K562 (cell line): ENCODE data around the gene ARF1. TPM values are rescaled to one million over a fixed set of nuclear protein-coding genes. Genes with fewer than 3 reads are reported as not detected.

Source experiments
- CREB1 ChIP-seq, 2 experiments: sonication (generic) in 1 of 2; formaldehyde crosslinking in 1 of 2; IDR thresholded peaks; 2 replicates each; pipeline versions ENCODE4 v1.6.1 to v1.8.0; 2012 to 2022; ENCODE audit warnings: inconsistent platforms in 1 of 2, mild to moderate bottlenecking in 1 of 2, missing genetic modification reagents in 1 of 2, moderate library complexity in 1 of 2
- NRF1 ChIP-seq, 2 experiments: fragments of 450-650 bp; IDR thresholded peaks in 1 of 2; conservative IDR thresholded peaks in 1 of 2; 2 replicates each; pipeline ENCODE4 v1.6.1; 2014; ENCODE audit warnings: mild to moderate bottlenecking in 2 of 2
- POLR2B ChIP-seq: fragments of 450-650 bp; IDR thresholded peaks from 2 replicates; pipeline ENCODE4 v1.6.1; 2018; ENCODE audit warnings: low read depth; ENCODE audit not compliant: partially characterized antibody
- POU5F1 ChIP-seq: fragments of 150-350 bp; IDR thresholded peaks from 2 replicates; pipeline ENCODE4 v1.6.1; 2014; ENCODE audit warnings: borderline replicate concordance, low read length, low read depth, mild to moderate bottlenecking; ENCODE audit not compliant: partially characterized antibody
- ZNF384 ChIP-seq: IDR thresholded peaks from 2 replicates; pipeline ENCODE4 v1.6.1; 2012; ENCODE audit warnings: low read depth, low read length, improper control_type of control experiment
- polyA plus RNA-seq, 8 experiments: library from polyadenylated mRNA; depleted of rRNA in 4 of 8; stranded (reverse) in 5 of 8; unstranded in 3 of 8; fragments of >200 nt; fragmentation: Nextera tagmentation in 2 of 8; fragmentation: Illumina TruSeq in 1 of 8; extraction: Ambion mirVana in 2 of 8; extraction: Trizol in 1 of 8; gene quantifications; 2 replicates each; pipeline versions ENCODE4 v1.2.1 to v1.2.3, GENCODE V29; 2011 to 2014; ENCODE audit warnings: inconsistent platforms in 1 of 8, missing spikeins in 1 of 8
- total RNA-seq, 7 experiments: library from RNA; depleted of rRNA in 6 of 7; stranded (reverse); fragments of >200 nt in 6 of 7; fragmentation: Illumina TruSeq in 2 of 7; extraction: Trizol in 2 of 7; gene quantifications; 2 replicates each; pipeline versions ENCODE4 v1.2.1 to v1.2.3, GENCODE V29; 2011 to 2021; ENCODE audit warnings: low replicate concordance in 1 of 7
- TF ChIP-seq, protein P1 (sequence below): fragments of 450-650 bp; IDR thresholded peaks from 2 replicates; pipeline ENCODE4 v1.6.1; 2017; ENCODE audit warnings: antibody characterized with exemption, mild to moderate bottlenecking
- TF ChIP-seq, protein P2 (sequence below): fragments of 250-450 bp; sonication (Bioruptor Pico); IDR thresholded peaks from 2 replicates; pipeline ENCODE4 v1.4.0; 2020; ENCODE audit warnings: mild to moderate bottlenecking, moderate library complexity
- TF ChIP-seq, protein P3 (sequence below), 2 experiments: fragments of 450-650 bp; conservative IDR thresholded peaks; 2 replicates each; pipeline ENCODE4 v1.6.1; 2017; ENCODE audit warnings: mild to moderate bottlenecking in 2 of 2, moderate library complexity in 2 of 2
- TF ChIP-seq, protein P4 (sequence below): fragments of 450-650 bp; IDR thresholded peaks from 2 replicates; pipeline ENCODE4 v1.7.1; 2018; ENCODE audit warnings: mild to moderate bottlenecking, low read depth; ENCODE audit not compliant: partially characterized antibody

The ARF1 gene
- total and polyA plus RNA-seq, 9 of the 15 experiments (the other 6 are each of a cell fraction or from before 2014, with no cell fraction given): 69.8 to 593 (median 325) TPM

DNA sequence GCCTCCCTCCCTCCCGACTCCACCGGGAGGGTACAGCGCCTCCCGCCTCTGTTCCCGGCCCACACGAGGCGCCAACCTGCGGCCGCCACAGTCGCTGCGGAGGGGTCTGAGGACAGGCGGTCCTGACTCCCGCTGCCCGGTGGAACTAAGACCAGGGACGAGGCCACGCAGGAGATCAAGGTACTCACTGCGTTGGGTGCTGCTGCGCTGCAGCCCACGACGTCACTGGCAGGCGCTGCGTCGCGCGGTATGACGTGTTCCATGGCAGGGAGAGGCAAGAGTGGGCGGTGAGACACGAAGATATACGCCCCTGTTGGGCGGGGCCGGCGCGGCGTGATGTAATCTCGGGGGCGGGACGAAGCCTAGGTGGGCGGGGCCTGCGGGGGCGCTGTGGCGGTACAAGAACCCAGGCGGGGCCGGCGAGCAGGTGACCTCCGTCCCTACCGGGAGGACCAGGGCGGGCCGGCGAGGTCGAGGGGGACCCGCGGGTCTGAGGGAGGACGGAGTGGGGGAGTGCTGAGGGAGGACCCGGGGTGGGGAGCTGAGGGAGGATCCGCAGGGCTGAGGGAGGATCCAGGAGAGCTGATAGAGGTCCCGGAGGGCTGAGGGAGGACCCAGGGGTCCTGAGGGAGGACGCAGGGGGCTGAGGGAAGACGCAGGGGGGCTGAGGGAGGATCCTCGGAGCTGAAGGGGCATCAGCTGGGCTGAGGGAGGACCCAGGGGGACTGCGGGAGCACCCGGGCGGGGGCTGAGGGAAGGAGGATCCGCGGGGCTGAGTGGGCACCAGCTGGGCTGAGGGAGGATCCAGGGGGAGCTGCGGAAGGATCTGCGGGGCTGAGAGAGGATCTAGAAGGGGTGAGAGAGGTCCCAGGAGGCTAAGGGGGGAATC lies 26.8 kb downstream of the ARF1 start, which contains the start of gene MRPL55 (continued):
- TF ChIP-seq, protein P1, sequence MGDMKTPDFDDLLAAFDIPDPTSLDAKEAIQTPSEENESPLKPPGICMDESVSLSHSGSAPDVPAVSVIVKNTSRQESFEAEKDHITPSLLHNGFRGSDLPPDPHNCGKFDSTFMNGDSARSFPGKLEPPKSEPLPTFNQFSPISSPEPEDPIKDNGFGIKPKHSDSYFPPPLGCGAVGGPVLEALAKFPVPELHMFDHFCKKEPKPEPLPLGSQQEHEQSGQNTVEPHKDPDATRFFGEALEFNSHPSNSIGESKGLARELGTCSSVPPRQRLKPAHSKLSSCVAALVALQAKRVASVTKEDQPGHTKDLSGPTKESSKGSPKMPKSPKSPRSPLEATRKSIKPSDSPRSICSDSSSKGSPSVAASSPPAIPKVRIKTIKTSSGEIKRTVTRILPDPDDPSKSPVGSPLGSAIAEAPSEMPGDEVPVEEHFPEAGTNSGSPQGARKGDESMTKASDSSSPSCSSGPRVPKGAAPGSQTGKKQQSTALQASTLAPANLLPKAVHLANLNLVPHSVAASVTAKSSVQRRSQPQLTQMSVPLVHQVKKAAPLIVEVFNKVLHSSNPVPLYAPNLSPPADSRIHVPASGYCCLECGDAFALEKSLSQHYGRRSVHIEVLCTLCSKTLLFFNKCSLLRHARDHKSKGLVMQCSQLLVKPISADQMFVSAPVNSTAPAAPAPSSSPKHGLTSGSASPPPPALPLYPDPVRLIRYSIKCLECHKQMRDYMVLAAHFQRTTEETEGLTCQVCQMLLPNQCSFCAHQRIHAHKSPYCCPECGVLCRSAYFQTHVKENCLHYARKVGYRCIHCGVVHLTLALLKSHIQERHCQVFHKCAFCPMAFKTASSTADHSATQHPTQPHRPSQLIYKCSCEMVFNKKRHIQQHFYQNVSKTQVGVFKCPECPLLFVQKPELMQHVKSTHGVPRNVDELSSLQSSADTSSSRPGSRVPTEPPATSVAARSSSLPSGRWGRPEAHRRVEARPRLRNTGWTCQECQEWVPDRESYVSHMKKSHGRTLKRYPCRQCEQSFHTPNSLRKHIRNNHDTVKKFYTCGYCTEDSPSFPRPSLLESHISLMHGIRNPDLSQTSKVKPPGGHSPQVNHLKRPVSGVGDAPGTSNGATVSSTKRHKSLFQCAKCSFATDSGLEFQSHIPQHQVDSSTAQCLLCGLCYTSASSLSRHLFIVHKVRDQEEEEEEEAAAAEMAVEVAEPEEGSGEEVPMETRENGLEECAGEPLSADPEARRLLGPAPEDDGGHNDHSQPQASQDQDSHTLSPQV: no peak
- TF ChIP-seq ZNF384 (no peak; the same call in none of the 2 replicates), NRF1 (conservative IDR thresholded peaks at IDR 0.05 in 1 of 2, IDR thresholded peaks at IDR 0.05 in 1 of 2) (peak; percentile 82 to 85), CREB1 (IDR thresholded peaks at IDR 0.05) (peak; percentile 100), CREB1 (CRISPR knock-in tag; IDR thresholded peaks at IDR 0.05) (peak; percentile 100), POU5F1 (no peak), POLR2B (peak; percentile 93)
- TF ChIP-seq, protein P2, sequence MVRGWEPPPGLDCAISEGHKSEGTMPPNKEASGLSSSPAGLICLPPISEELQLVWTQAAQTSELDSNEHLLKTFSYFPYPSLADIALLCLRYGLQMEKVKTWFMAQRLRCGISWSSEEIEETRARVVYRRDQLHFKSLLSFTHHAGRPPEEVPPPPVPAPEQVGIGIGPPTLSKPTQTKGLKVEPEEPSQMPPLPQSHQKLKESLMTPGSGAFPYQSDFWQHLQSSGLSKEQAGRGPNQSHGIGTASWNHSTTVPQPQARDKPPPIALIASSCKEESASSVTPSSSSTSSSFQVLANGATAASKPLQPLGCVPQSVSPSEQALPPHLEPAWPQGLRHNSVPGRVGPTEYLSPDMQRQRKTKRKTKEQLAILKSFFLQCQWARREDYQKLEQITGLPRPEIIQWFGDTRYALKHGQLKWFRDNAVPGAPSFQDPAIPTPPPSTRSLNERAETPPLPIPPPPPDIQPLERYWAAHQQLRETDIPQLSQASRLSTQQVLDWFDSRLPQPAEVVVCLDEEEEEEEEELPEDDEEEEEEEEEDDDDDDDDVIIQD (CRISPR knock-in tag): 0 out of 2 replicates have a peak, but pooled peaks have one; percentile 16
- TF ChIP-seq, protein P3, sequence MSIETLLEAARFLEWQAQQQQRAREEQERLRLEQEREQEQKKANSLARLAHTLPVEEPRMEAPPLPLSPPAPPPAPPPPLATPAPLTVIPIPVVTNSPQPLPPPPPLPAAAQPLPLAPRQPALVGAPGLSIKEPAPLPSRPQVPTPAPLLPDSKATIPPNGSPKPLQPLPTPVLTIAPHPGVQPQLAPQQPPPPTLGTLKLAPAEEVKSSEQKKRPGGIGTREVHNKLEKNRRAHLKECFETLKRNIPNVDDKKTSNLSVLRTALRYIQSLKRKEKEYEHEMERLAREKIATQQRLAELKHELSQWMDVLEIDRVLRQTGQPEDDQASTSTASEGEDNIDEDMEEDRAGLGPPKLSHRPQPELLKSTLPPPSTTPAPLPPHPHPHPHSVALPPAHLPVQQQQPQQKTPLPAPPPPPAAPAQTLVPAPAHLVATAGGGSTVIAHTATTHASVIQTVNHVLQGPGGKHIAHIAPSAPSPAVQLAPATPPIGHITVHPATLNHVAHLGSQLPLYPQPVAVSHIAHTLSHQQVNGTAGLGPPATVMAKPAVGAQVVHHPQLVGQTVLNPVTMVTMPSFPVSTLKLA (conservative IDR thresholded peaks at IDR 0.05): peak; percentile 82 to 92
- TF ChIP-seq, protein P4, sequence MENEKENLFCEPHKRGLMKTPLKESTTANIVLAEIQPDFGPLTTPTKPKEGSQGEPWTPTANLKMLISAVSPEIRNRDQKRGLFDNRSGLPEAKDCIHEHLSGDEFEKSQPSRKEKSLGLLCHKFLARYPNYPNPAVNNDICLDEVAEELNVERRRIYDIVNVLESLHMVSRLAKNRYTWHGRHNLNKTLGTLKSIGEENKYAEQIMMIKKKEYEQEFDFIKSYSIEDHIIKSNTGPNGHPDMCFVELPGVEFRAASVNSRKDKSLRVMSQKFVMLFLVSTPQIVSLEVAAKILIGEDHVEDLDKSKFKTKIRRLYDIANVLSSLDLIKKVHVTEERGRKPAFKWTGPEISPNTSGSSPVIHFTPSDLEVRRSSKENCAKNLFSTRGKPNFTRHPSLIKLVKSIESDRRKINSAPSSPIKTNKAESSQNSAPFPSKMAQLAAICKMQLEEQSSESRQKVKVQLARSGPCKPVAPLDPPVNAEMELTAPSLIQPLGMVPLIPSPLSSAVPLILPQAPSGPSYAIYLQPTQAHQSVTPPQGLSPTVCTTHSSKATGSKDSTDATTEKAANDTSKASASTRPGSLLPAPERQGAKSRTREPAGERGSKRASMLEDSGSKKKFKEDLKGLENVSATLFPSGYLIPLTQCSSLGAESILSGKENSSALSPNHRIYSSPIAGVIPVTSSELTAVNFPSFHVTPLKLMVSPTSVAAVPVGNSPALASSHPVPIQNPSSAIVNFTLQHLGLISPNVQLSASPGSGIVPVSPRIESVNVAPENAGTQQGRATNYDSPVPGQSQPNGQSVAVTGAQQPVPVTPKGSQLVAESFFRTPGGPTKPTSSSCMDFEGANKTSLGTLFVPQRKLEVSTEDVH: peak; percentile 93
